ENCODE results near the gene C16orf92. TPM values are rescaled to one million over a fixed set of nuclear protein-coding genes. Genes with fewer than 3 reads are reported as not detected.
A peak's percentile ranks its signal among the peaks of the same experiment; 100 is the strongest.

C16orf92 gene
- total and polyA plus RNA-seq, 7 experiments from 2014 or later = not detected

GRCh38 chr16:30018731-30019158, 4.3 kb upstream of the C16orf92 start:
- Mint-ChIP-seq H3K27me3 (peaks cover 0 to 29% (median 0%) of the 10 kb centered on the region in 5 donors), H3K4me3 (peak overlapping the region in 1 of 10 donors; percentile 0), H3K27ac (no peak overlapping the region), H3K4me1 (peaks cover 5 to 17% (median 10%) of the 10 kb centered on the region in 7 donors), H3K9me3 (peaks cover 0 to 3% (median 0%) of the 10 kb centered on the region in 11 donors), H3K36me3 (no peaks in the 10 kb centered on the region)
- ATAC-seq = no peak
- no peaks in the 10 kb centered on the region for H3K9me3 ChIP-seq (ENCODE audit: control insufficient read depth in 2 of 3, low read length in 3 of 3)
- no peaks in the 10 kb centered on the region for H3K36me3 ChIP-seq (ENCODE audit: control insufficient read depth in 2 of 3, insufficient read depth in 3 of 3, low read length in 3 of 3)
- H3K4me3 ChIP-seq (ENCODE audit: low read length) = no peak overlapping the region
- no peak overlapping the region for H3K27ac ChIP-seq (ENCODE audit: low read depth, low read length)
- no peaks in the 10 kb centered on the region for H3K27me3 ChIP-seq (ENCODE audit: control insufficient read depth in 2 of 2, insufficient read depth in 2 of 2, low read length in 2 of 2)
- ChIA-PET POLR2A (interaction anchor here (0.8 kb wide), 1 partner anchor 372 kb away, joined by 3 read pairs; no protein-coding TSS in a partner anchor), CTCF (interaction anchor here (0.6 to 1.1 kb wide), 2 partner anchors 161 to 334 kb away, joined by 3 read pairs; no protein-coding TSS in a partner anchor)
- no peak for DNase-seq
- H3K4me1 ChIP-seq (ENCODE audit: control insufficient read depth in 2 of 2, insufficient read depth in 2 of 2, low read length in 2 of 2) = peaks cover 8% of the 10 kb centered on the region in 2 donors
- intact Hi-C loops (cut with micrococcal nuclease) = no loop called here

GRCh38 chr16:30023586-30023985, 588 bp downstream of the C16orf92 start:
- peak overlapping the region in 1 of 9 donors; percentile 31 for H3K27ac Mint-ChIP-seq
- H3K4me1 Mint-ChIP-seq = peaks cover 5 to 17% (median 10%) of the 10 kb centered on the region in 7 donors
- intact Hi-C loops (cut with micrococcal nuclease) = loop anchor here in 1 of 2 donors (5.0 kb wide), 1 partner anchor 206 kb away; the partner anchor contains the start of gene PAGR1
- H3K4me3 ChIP-seq (ENCODE audit: low read length) = no peak overlapping the region
- CTCF ChIA-PET = interaction anchor here (0.8 to 1.2 kb wide), 3 partner anchors 9 to 215 kb away, joined by 3 read pairs; no protein-coding TSS in a partner anchor
- H3K27me3 ChIP-seq (ENCODE audit: control insufficient read depth in 2 of 2, insufficient read depth in 2 of 2, low read length in 2 of 2) = no peaks in the 10 kb centered on the region
- peaks cover 14 to 39% (median 17%) of the 10 kb centered on the region in 5 donors for H3K27me3 Mint-ChIP-seq
- DNase-seq (no peak), ATAC-seq (no peak)
- H3K9me3 ChIP-seq (ENCODE audit: control insufficient read depth in 2 of 3, low read length in 3 of 3) = no peaks in the 10 kb centered on the region
- H3K4me1 ChIP-seq (ENCODE audit: control insufficient read depth in 2 of 2, insufficient read depth in 2 of 2, low read length in 2 of 2) = peaks cover 8% of the 10 kb centered on the region in 2 donors
- POLR2A ChIA-PET = no interaction called here
- no peaks in the 10 kb centered on the region for H3K36me3 Mint-ChIP-seq
- no peaks in the 10 kb centered on the region for H3K36me3 ChIP-seq (ENCODE audit: control insufficient read depth in 2 of 3, insufficient read depth in 3 of 3, low read length in 3 of 3)
- no peak overlapping the region for H3K4me3 Mint-ChIP-seq
- no peak overlapping the region for H3K27ac ChIP-seq (ENCODE audit: low read depth, low read length)
- peaks cover 0 to 3% (median 0%) of the 10 kb centered on the region in 11 donors for H3K9me3 Mint-ChIP-seq

DNA sequence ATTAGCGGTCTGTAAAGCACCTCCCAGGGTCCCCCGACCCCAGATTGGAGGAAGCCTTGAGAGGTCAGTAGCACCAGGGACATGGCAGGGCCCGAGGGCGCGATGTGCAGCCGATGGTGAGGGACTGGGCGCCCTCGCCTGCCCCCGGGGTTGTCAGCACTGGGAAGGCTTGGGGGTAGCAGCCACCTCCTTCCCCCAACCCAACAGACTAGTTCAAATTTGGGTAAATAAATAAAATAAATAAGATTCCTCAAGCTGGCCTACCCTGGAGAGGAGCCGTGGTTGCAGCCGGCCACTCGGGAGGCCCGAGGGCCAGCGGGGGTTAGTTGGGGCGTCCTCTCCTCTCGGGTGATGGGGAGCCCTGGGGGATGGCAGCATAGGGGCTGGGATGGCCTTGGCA, 1.5 kb downstream of the C16orf92 start:
- CTCF ChIA-PET = no interaction called here
- Histone ChIP-seq H3K9me3 (ENCODE audit: control insufficient read depth in 2 of 3, low read length in 3 of 3) (no peaks in the 10 kb centered on the region), H3K4me1 (ENCODE audit: control insufficient read depth in 2 of 2, insufficient read depth in 2 of 2, low read length in 2 of 2) (peaks cover 8% of the 10 kb centered on the region in 2 donors), H3K27ac (ENCODE audit: low read depth, low read length) (no peak overlapping the region), H3K27me3 (ENCODE audit: control insufficient read depth in 2 of 2, insufficient read depth in 2 of 2, low read length in 2 of 2) (no peaks in the 10 kb centered on the region), H3K4me3 (ENCODE audit: low read length) (no peak overlapping the region), H3K36me3 (ENCODE audit: control insufficient read depth in 2 of 3, insufficient read depth in 3 of 3, low read length in 3 of 3) (no peaks in the 10 kb centered on the region)
- Mint-ChIP-seq H3K4me1 (peaks cover 5 to 17% (median 10%) of the 10 kb centered on the region in 7 donors), H3K9me3 (peaks cover 0 to 3% (median 0%) of the 10 kb centered on the region in 11 donors), H3K27me3 (peaks cover 19 to 41% (median 22%) of the 10 kb centered on the region in 5 donors), H3K36me3 (no peaks in the 10 kb centered on the region), H3K27ac (no peak overlapping the region), H3K4me3 (no peak overlapping the region)
- no peak for DNase-seq
- intact Hi-C loops (cut with micrococcal nuclease) = loop anchor here in 1 of 2 donors (5.0 kb wide), 1 partner anchor 207 kb away; the partner anchor contains the start of gene PAGR1
- POLR2A ChIA-PET = no interaction called here
- no peak for ATAC-seq

GRCh38 chr16:30025156-30025555, 2.2 kb downstream of the C16orf92 start:
- Mint-ChIP-seq H3K27me3 (peaks cover 26 to 48% (median 29%) of the 10 kb centered on the region in 5 donors), H3K27ac (no peak overlapping the region), H3K36me3 (no peaks in the 10 kb centered on the region), H3K4me3 (no peak overlapping the region), H3K9me3 (peaks cover 0 to 3% (median 0%) of the 10 kb centered on the region in 11 donors), H3K4me1 (peaks cover 5 to 22% (median 12%) of the 10 kb centered on the region in 7 donors)
- Histone ChIP-seq H3K27ac (ENCODE audit: low read depth, low read length) (no peak overlapping the region), H3K4me1 (ENCODE audit: control insufficient read depth in 2 of 2, insufficient read depth in 2 of 2, low read length in 2 of 2) (peaks cover 8% of the 10 kb centered on the region in 2 donors), H3K36me3 (ENCODE audit: control insufficient read depth in 2 of 3, insufficient read depth in 3 of 3, low read length in 3 of 3) (no peaks in the 10 kb centered on the region), H3K9me3 (ENCODE audit: control insufficient read depth in 2 of 3, low read length in 3 of 3) (no peaks in the 10 kb centered on the region), H3K4me3 (ENCODE audit: low read length) (no peak overlapping the region), H3K27me3 (ENCODE audit: control insufficient read depth in 2 of 2, insufficient read depth in 2 of 2, low read length in 2 of 2) (peaks cover 0 to 3% of the 10 kb centered on the region in 2 donors)
- DNase-seq (no peak), ATAC-seq (no peak)
- POLR2A ChIA-PET = no interaction called here
- intact Hi-C loops (cut with micrococcal nuclease) = no loop called here
- CTCF ChIA-PET = no interaction called here

GRCh38 chr16:30025574-30025973, 2.6 kb downstream of the C16orf92 start:
- H3K27ac Mint-ChIP-seq = no peak overlapping the region
- Histone ChIP-seq H3K4me3 (ENCODE audit: low read length) (no peak overlapping the region), H3K9me3 (ENCODE audit: control insufficient read depth in 2 of 3, low read length in 3 of 3) (no peaks in the 10 kb centered on the region), H3K4me1 (ENCODE audit: control insufficient read depth in 2 of 2, insufficient read depth in 2 of 2, low read length in 2 of 2) (peaks cover 8% of the 10 kb centered on the region in 2 donors), H3K36me3 (ENCODE audit: control insufficient read depth in 2 of 3, insufficient read depth in 3 of 3, low read length in 3 of 3) (no peaks in the 10 kb centered on the region), H3K27me3 (ENCODE audit: control insufficient read depth in 2 of 2, insufficient read depth in 2 of 2, low read length in 2 of 2) (peaks cover 3 to 5% of the 10 kb centered on the region in 2 donors), H3K27ac (ENCODE audit: low read depth, low read length) (no peak overlapping the region)
- ChIA-PET CTCF (no interaction called here), POLR2A (no interaction called here)
- H3K9me3 Mint-ChIP-seq = peaks cover 0 to 3% (median 0%) of the 10 kb centered on the region in 11 donors
- H3K4me3 Mint-ChIP-seq = no peak overlapping the region
- peaks cover 29 to 48% (median 31%) of the 10 kb centered on the region in 5 donors for H3K27me3 Mint-ChIP-seq
- H3K36me3 Mint-ChIP-seq = no peaks in the 10 kb centered on the region
- peaks cover 5 to 20% (median 12%) of the 10 kb centered on the region in 7 donors for H3K4me1 Mint-ChIP-seq
- no peak for DNase-seq
- ATAC-seq = no peak
- intact Hi-C loops (cut with micrococcal nuclease) = no loop called here

DNA sequence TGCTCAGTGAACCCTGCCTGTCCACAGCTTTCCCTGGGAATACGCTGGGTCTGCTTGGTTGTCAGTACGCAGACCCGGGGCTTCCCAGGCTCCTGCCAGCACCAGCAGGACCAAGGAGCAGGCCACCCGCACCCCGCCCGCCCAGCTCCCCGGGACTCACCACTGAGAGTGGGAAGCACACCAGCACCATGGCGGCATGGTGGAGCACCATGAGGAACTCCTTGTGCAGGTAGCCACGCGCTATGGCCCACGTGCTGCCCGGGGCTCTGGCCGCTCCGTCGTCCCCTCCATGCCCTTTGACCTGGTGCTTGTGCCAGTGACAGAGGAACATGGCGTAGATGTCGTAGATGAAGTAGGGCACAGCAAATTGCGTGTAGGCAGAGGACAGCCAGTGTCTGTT, 3.5 kb downstream of the C16orf92 start:
- no peak overlapping the region for H3K4me3 Mint-ChIP-seq
- H3K27ac Mint-ChIP-seq = no peak overlapping the region

More for the DNA sequence above, 3.5 kb downstream of the C16orf92 start:
- Mint-ChIP-seq H3K27me3 (peaks cover 31 to 46% (median 32%) of the 10 kb centered on the region in 5 donors), H3K9me3 (no peaks in the 10 kb centered on the region), H3K4me1 (peaks cover 0 to 11% (median 6%) of the 10 kb centered on the region in 7 donors), H3K36me3 (no peaks in the 10 kb centered on the region)
- Histone ChIP-seq H3K27ac (ENCODE audit: low read depth, low read length) (no peak overlapping the region), H3K4me3 (ENCODE audit: low read length) (no peak overlapping the region), H3K9me3 (ENCODE audit: control insufficient read depth in 2 of 3, low read length in 3 of 3) (no peaks in the 10 kb centered on the region), H3K4me1 (ENCODE audit: control insufficient read depth in 2 of 2, insufficient read depth in 2 of 2, low read length in 2 of 2) (peaks cover 3 to 4% of the 10 kb centered on the region in 2 donors), H3K27me3 (ENCODE audit: control insufficient read depth in 2 of 2, insufficient read depth in 2 of 2, low read length in 2 of 2) (peaks cover 4 to 10% of the 10 kb centered on the region in 2 donors), H3K36me3 (ENCODE audit: control insufficient read depth in 2 of 3, insufficient read depth in 3 of 3, low read length in 3 of 3) (no peaks in the 10 kb centered on the region)
- POLR2A ChIA-PET = no interaction called here
- CTCF ChIA-PET = interaction anchor here (0.6 kb wide), 1 partner anchor 785 kb away, joined by 3 read pairs; no protein-coding TSS in a partner anchor
- intact Hi-C loops (cut with micrococcal nuclease) = no loop called here
- ATAC-seq = no peak
- DNase-seq = no peak

Data from naive thymus-derived CD4-positive, alpha-beta T cell (primary cell).